MCF 10A (cell line): ENCODE results near the gene SMPD1. TPM values are rescaled to one million over a fixed set of nuclear protein-coding genes. Genes with fewer than 3 reads are reported as not detected.
A peak's percentile ranks its signal among the peaks of the same experiment; 100 is the strongest.

Experiments
- Bru-seq: library from RNA; stranded (reverse); fragments of 400-500 nt; gene quantifications from one replicate; lab custom pipeline; 2021; lab: Mats Ljungman, UMichigan
- BruChase-seq, 2 experiments: library from RNA; stranded (reverse); fragments of 400-500 nt; gene quantifications; one replicate each; lab custom pipeline; 2021; lab: Mats Ljungman, UMichigan
- BruUV-seq: library from RNA; stranded (reverse); fragments of 400-500 nt; replicated peaks from 2 replicates; lab custom pipeline; 2021; lab: Mats Ljungman, UMichigan
- CTCF ChIA-PET: fragments of 300-600 bp; sonication (Branson Sonifier 250); formaldehyde crosslinking; extraction: SDS; loops from one replicate; lab custom pipeline; 2021; ENCODE audit warnings: antibody characterized with exemption, inconsistent platforms; lab: Yijun Ruan, JAX
- POLR2A ChIA-PET: fragments of 300-600, 350-650 bp; sonication (Branson Sonifier 250); formaldehyde crosslinking; extraction: SDS; loops from one replicate; lab custom pipeline; 2020; ENCODE audit warnings: antibody characterized with exemption, inconsistent platforms; lab: Yijun Ruan, JAX
- DNase-seq: peaks from one replicate; pipeline ENCODE4 v3.0.0-alpha.2; 2018; ENCODE audit not compliant: unreplicated experiment
- H3K27ac Mint-ChIP-seq: one replicate; pipeline ENCODE4 v1.8.0; 2022; ENCODE audit warnings: mild to moderate bottlenecking, low read depth, mixed read lengths; ENCODE audit not compliant: unreplicated experiment
- H3K27me3 Mint-ChIP-seq: one replicate; pipeline ENCODE4 v1.8.0; 2022; ENCODE audit warnings: mixed read lengths; ENCODE audit not compliant: insufficient read depth, unreplicated experiment
- H3K36me3 Mint-ChIP-seq: one replicate; pipeline ENCODE4 v1.8.0; 2022; ENCODE audit warnings: mild to moderate bottlenecking, moderate library complexity, mixed read lengths; ENCODE audit not compliant: insufficient read depth, unreplicated experiment
- H3K4me1 Mint-ChIP-seq: one replicate; pipeline ENCODE4 v1.8.0; 2022; ENCODE audit warnings: mixed read lengths; ENCODE audit not compliant: insufficient read depth, unreplicated experiment
- H3K4me3 Mint-ChIP-seq: one replicate; pipeline ENCODE4 v1.8.0; 2022; ENCODE audit warnings: mild to moderate bottlenecking, moderate library complexity, mixed read lengths; ENCODE audit not compliant: unreplicated experiment
- H3K9me3 Mint-ChIP-seq: one replicate; pipeline ENCODE4 v1.8.0; 2022; ENCODE audit warnings: mixed read lengths; ENCODE audit not compliant: unreplicated experiment
- intact Hi-C: fragments of 100-400 bp; cut with micrococcal nuclease; formaldehyde crosslinking; loops from 2 replicates; pipeline ENCODE4 v1.14.1; 2022
- long read RNA-seq: library from polyadenylated mRNA; stranded (forward); transcript quantifications from one replicate; pipeline ENCODE4 v2.0.0, GENCODE V29; 2022
- total RNA-seq: library from RNA; stranded (reverse); gene quantifications from 2 replicates; pipeline ENCODE4 v1.2.3, GENCODE V29; 2022
- TF ChIP-seq, protein P1 (sequence below): fragments of 200-600 bp; IDR thresholded peaks from one replicate; pipeline ENCODE4 v1.8.0; 2022; ENCODE audit warnings: antibody characterized with exemption, mild to moderate bottlenecking; ENCODE audit not compliant: unreplicated experiment

Gene SMPD1
- total RNA-seq (15.0 and 32.2 TPM in 2 replicates), Bru-seq, nascent RNA (percentile 51 among the genes with signal in this experiment), BruChase-seq, experiment 1, labeled RNA remaining after a 6-hour chase (percentile 83 among the genes with signal in this experiment), BruChase-seq, experiment 2, labeled RNA remaining after a 2-hour chase (percentile 61 among the genes with signal in this experiment)
- long read RNA-seq, transcript SMPD1-201 (6 exons, 2,452 nt) = major isoform, 9 of 11 reads
- long read RNA-seq, partial matches to known transcripts = 1 of 11 reads
- long read RNA-seq, other reads (novel, unspliced or antisense) = 1 of 11 reads

DNA sequence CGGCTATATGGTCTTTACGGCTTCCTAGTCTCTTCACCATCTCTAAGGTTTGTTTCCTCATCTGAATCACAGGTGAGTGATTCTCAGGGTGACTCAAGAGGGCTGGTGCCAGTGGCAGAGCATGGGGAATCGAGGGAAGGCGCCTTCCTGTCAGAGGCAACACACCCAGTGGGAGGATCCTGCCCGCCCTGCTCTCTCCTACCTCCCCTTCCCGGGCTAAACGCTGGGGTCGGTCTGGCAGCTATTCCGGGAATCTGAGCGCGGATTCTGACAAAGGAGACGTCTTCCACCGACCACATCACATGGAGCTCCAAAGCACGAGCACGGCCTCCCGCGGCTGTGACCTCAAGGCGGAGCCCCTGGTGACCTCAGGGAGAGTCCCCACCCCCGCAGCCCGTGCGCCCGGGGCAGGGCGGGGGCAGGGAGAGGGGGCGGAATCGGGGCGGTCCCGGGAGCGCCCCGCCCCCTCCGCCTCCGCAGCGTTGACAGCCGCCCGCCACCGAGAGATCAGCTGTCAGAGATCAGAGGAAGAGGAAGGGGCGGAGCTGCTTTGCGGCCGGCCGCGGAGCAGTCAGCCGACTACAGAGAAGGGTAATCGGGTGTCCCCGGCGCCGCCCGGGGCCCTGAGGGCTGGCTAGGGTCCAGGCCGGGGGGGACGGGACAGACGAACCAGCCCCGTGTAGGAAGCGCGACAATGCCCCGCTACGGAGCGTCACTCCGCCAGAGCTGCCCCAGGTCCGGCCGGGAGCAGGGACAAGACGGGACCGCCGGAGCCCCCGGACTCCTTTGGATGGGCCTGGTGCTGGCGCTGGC lies at the start of gene SMPD1:
SMPD1 (plus strand) TSS at position 570 of the 813 bp plus-strand sequence; CDS start at position 695, 125 bp downstream.
- H3K4me1 Mint-ChIP-seq = peaks cover 29% of the 10 kb centered on the region
- BruUV-seq = no TSS peak

DNA sequence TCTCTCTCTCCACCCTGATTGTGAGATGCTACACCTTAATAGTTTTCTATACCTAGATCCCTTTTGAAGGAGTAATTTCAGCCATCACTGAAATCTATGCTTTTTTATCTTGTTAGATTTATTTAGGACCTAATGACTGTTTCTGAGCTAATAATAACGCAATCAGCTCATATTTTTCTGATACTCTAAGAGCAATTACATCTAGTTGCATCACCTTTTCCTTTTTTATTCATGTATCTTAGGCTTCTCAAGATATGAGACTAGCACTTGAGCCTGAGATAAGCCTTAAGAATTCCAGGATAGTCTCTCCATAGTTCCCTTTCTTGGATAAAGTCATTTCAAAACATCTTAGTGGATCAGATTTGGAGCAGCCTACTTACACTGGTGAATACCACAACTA lies 44.9 kb upstream of the SMPD1 start:
- no peak overlapping the region for H3K27ac Mint-ChIP-seq
- no peaks in the 10 kb centered on the region for H3K9me3 Mint-ChIP-seq
- peaks cover 7% of the 10 kb centered on the region for H3K4me1 Mint-ChIP-seq
- no peak overlapping the region for H3K4me3 Mint-ChIP-seq
- H3K36me3 Mint-ChIP-seq = no peaks in the 10 kb centered on the region
- TF ChIP-seq, protein P1, sequence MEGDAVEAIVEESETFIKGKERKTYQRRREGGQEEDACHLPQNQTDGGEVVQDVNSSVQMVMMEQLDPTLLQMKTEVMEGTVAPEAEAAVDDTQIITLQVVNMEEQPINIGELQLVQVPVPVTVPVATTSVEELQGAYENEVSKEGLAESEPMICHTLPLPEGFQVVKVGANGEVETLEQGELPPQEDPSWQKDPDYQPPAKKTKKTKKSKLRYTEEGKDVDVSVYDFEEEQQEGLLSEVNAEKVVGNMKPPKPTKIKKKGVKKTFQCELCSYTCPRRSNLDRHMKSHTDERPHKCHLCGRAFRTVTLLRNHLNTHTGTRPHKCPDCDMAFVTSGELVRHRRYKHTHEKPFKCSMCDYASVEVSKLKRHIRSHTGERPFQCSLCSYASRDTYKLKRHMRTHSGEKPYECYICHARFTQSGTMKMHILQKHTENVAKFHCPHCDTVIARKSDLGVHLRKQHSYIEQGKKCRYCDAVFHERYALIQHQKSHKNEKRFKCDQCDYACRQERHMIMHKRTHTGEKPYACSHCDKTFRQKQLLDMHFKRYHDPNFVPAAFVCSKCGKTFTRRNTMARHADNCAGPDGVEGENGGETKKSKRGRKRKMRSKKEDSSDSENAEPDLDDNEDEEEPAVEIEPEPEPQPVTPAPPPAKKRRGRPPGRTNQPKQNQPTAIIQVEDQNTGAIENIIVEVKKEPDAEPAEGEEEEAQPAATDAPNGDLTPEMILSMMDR = no peak
- no TSS peak for BruUV-seq
- no peak for DNase-seq
- intact Hi-C loops = no loop called here
- ChIA-PET CTCF (interaction anchor here (0.6 to 9.7 kb wide), 7 partner anchors 9 to 322 kb away, joined by 3 to 90 read pairs (median 5); no protein-coding TSS in a partner anchor), POLR2A (no interaction called here)
- H3K27me3 Mint-ChIP-seq = no peaks in the 10 kb centered on the region

More for the DNA sequence above, at the start of gene SMPD1:
- H3K27ac Mint-ChIP-seq = peak within 1 kb of the TSS; percentile 96
- no peaks in the 10 kb centered on the region for H3K27me3 Mint-ChIP-seq
- no peaks in the 10 kb centered on the region for H3K9me3 Mint-ChIP-seq
- no peaks in the 10 kb centered on the region for H3K36me3 Mint-ChIP-seq
- ChIA-PET POLR2A (interaction anchor here (0.6 to 5.3 kb wide), 18 partner anchors 10 to 770 kb away, joined by 3 to 32 read pairs (median 6); partner anchors contain the start of genes APBB1, ARFIP2, CAVIN3 and ILK), CTCF (interaction anchor here (0.5 to 2.5 kb wide), 8 partner anchors 11 to 370 kb away, joined by 3 to 16 read pairs (median 4); no protein-coding TSS in a partner anchor)
- TF ChIP-seq, protein P1 = no peak
- DNase-seq = peak; percentile 91
- intact Hi-C loops = loop anchor here (1.0 to 5.0 kb wide), 2 partner anchors 42 to 292 kb away; partner anchors contain the start of gene MRPL17
- H3K4me3 Mint-ChIP-seq = peak within 1 kb of the TSS; percentile 94

DNA sequence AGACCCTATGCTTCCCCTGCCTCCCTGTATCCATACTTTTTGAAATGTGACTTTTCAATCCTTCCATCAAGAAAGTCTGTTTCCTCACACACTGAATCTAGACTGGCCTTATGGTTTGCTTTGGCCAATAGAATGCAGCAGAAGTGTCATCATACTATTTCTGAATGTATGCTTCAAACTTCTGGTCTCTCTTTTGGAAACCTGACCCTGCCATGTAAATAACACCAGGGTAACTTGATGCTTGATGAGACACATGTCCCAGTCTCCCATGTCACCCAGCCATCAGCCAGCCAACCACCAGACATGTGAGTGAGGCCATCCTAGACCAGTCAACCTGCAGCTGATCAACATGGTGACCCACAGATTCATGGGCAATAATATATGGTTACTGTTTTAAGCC lies 40.2 kb upstream of the SMPD1 start:
- POLR2A ChIA-PET = no interaction called here
- no TSS peak for BruUV-seq
- peaks cover 5% of the 10 kb centered on the region for H3K4me1 Mint-ChIP-seq
- no peaks in the 10 kb centered on the region for H3K9me3 Mint-ChIP-seq
- H3K4me3 Mint-ChIP-seq = no peak overlapping the region
- CTCF ChIA-PET = interaction anchor here (0.7 to 6.2 kb wide), 7 partner anchors 10 to 98 kb away, joined by 3 to 124 read pairs (median 6); no protein-coding TSS in a partner anchor
- intact Hi-C loops = no loop called here
- no peaks in the 10 kb centered on the region for H3K27me3 Mint-ChIP-seq
- H3K27ac Mint-ChIP-seq = no peak overlapping the region
- H3K36me3 Mint-ChIP-seq = no peaks in the 10 kb centered on the region
- DNase-seq = no peak
- TF ChIP-seq, protein P1 = no peak
